IPS-18a (cell line): ENCODE results near the gene FOXP1.

ENCODE experiments used
- H3K27ac ChIP-seq: one replicate; pipeline ENCODE4 v1.5.1; 2013; ENCODE audit warnings: low read length
- H3K27me3 ChIP-seq: one replicate; pipeline ENCODE4 v1.6.1; 2013; ENCODE audit warnings: mild to moderate bottlenecking, low read length; ENCODE audit not compliant: control insufficient read depth, insufficient read depth
- H3K36me3 ChIP-seq: one replicate; pipeline ENCODE4 v1.6.1; 2013; ENCODE audit warnings: low read depth, low read length; ENCODE audit not compliant: control insufficient read depth
- H3K4me1 ChIP-seq: one replicate; pipeline ENCODE4 v1.6.1; 2013; ENCODE audit warnings: low read depth, low read length; ENCODE audit not compliant: control insufficient read depth
- H3K4me3 ChIP-seq: one replicate; pipeline ENCODE4 v1.5.1; 2013; ENCODE audit warnings: low read length
- H3K9ac ChIP-seq: one replicate; pipeline ENCODE4 v1.6.1; 2013; ENCODE audit warnings: mild to moderate bottlenecking, low read length, moderate library complexity
- H3K9me3 ChIP-seq: one replicate; pipeline ENCODE4 v1.6.1; 2013; ENCODE audit warnings: low read depth, low read length; ENCODE audit not compliant: control insufficient read depth

FOXP1 gene

GRCh38 chr3:71606582-71606981, 23.1 kb upstream of the FOXP1 start:
- Histone ChIP-seq H3K27ac (no peak overlapping the region), H3K36me3 (no peaks in the 10 kb centered on the region), H3K27me3 (no peaks in the 10 kb centered on the region), H3K4me1 (no peaks in the 10 kb centered on the region), H3K9me3 (no peaks in the 10 kb centered on the region), H3K9ac (no peak overlapping the region), H3K4me3 (no peak overlapping the region)

GRCh38 chr3:71602256-71602655, 18.7 kb upstream of the FOXP1 start:
- H3K27ac ChIP-seq = no peak overlapping the region
- H3K36me3 ChIP-seq = no peaks in the 10 kb centered on the region
- no peak overlapping the region for H3K4me3 ChIP-seq
- no peak overlapping the region for H3K9ac ChIP-seq
- no peaks in the 10 kb centered on the region for H3K9me3 ChIP-seq
- no peaks in the 10 kb centered on the region for H3K27me3 ChIP-seq
- H3K4me1 ChIP-seq = no peaks in the 10 kb centered on the region

GRCh38 chr3:71601811-71602210, 18.3 kb upstream of the FOXP1 start:
- H3K4me1 ChIP-seq = no peaks in the 10 kb centered on the region
- no peak overlapping the region for H3K27ac ChIP-seq
- no peak overlapping the region for H3K4me3 ChIP-seq
- H3K36me3 ChIP-seq = no peaks in the 10 kb centered on the region
- no peak overlapping the region for H3K9ac ChIP-seq
- no peaks in the 10 kb centered on the region for H3K9me3 ChIP-seq
- no peaks in the 10 kb centered on the region for H3K27me3 ChIP-seq

- Histone ChIP-seq H3K36me3 (no peaks in the 10 kb centered on the region), H3K9me3 (no peaks in the 10 kb centered on the region), H3K27me3 (no peaks in the 10 kb centered on the region), H3K4me3 (no peak overlapping the region), H3K27ac (no peak overlapping the region), H3K9ac (no peak overlapping the region), H3K4me1 (no peaks in the 10 kb centered on the region)
These were observed 17.2 kb upstream of the FOXP1 start for GRCh38 chr3:71600646-71601288.

GRCh38 chr3:71599416-71599815, 15.9 kb upstream of the FOXP1 start:
- H3K4me3 ChIP-seq = no peak overlapping the region
- no peak overlapping the region for H3K9ac ChIP-seq
- H3K9me3 ChIP-seq = no peaks in the 10 kb centered on the region
- H3K27me3 ChIP-seq = no peaks in the 10 kb centered on the region
- no peaks in the 10 kb centered on the region for H3K4me1 ChIP-seq
- H3K36me3 ChIP-seq = no peaks in the 10 kb centered on the region
- H3K27ac ChIP-seq = no peak overlapping the region

- H3K9ac ChIP-seq = no peak overlapping the region
- no peak overlapping the region for H3K27ac ChIP-seq
These were observed 14.8 kb upstream of the FOXP1 start for GRCh38 chr3:71598292-71598691.

GRCh38 chr3:71597286-71597685, 13.8 kb upstream of the FOXP1 start:
- Histone ChIP-seq H3K27ac (no peak overlapping the region), H3K9me3 (no peaks in the 10 kb centered on the region), H3K9ac (no peak overlapping the region), H3K4me3 (no peak overlapping the region), H3K36me3 (no peaks in the 10 kb centered on the region), H3K4me1 (no peaks in the 10 kb centered on the region), H3K27me3 (no peaks in the 10 kb centered on the region)

More at GRCh38 chr3:71598292-71598691, 14.8 kb upstream of the FOXP1 start:
- no peaks in the 10 kb centered on the region for H3K9me3 ChIP-seq
- no peaks in the 10 kb centered on the region for H3K27me3 ChIP-seq
- H3K4me1 ChIP-seq = no peaks in the 10 kb centered on the region
- H3K36me3 ChIP-seq = no peaks in the 10 kb centered on the region
- H3K4me3 ChIP-seq = no peak overlapping the region

GRCh38 chr3:71593106-71593505, 9.6 kb upstream of the FOXP1 start:
- no peak overlapping the region for H3K4me3 ChIP-seq
- H3K4me1 ChIP-seq = no peaks in the 10 kb centered on the region
- no peaks in the 10 kb centered on the region for H3K36me3 ChIP-seq
- H3K9me3 ChIP-seq = no peaks in the 10 kb centered on the region
- no peaks in the 10 kb centered on the region for H3K27me3 ChIP-seq
- no peak overlapping the region for H3K27ac ChIP-seq
- H3K9ac ChIP-seq = no peak overlapping the region

GRCh38 chr3:71591101-71591500, 7.6 kb upstream of the FOXP1 start:
- Histone ChIP-seq H3K4me1 (no peaks in the 10 kb centered on the region), H3K4me3 (no peak overlapping the region), H3K9me3 (no peaks in the 10 kb centered on the region), H3K9ac (no peak overlapping the region), H3K36me3 (no peaks in the 10 kb centered on the region), H3K27ac (no peak overlapping the region), H3K27me3 (no peaks in the 10 kb centered on the region)

- no peak overlapping the region for H3K9ac ChIP-seq
- no peak overlapping the region for H3K27ac ChIP-seq
- H3K27me3 ChIP-seq = peaks cover 10% of the 10 kb centered on the region
- H3K4me3 ChIP-seq = no peak overlapping the region
- H3K9me3 ChIP-seq = no peaks in the 10 kb centered on the region
- no peaks in the 10 kb centered on the region for H3K36me3 ChIP-seq
- peaks cover 10% of the 10 kb centered on the region for H3K4me1 ChIP-seq
These were observed 5.6 kb upstream of the FOXP1 start for GRCh38 chr3:71589132-71589531.

GRCh38 chr3:71587958-71588357, 4.4 kb upstream of the FOXP1 start:
- Histone ChIP-seq H3K9me3 (no peaks in the 10 kb centered on the region), H3K27ac (no peak overlapping the region)

GRCh38 chr3:71586810-71587242, 3.3 kb upstream of the FOXP1 start:
- H3K9me3 ChIP-seq = no peaks in the 10 kb centered on the region
- no peak overlapping the region for H3K27ac ChIP-seq
- no peaks in the 10 kb centered on the region for H3K36me3 ChIP-seq
- peaks cover 10% of the 10 kb centered on the region for H3K4me1 ChIP-seq
- peaks cover 20% of the 10 kb centered on the region for H3K27me3 ChIP-seq
- H3K9ac ChIP-seq = no peak overlapping the region
- no peak overlapping the region for H3K4me3 ChIP-seq

More at GRCh38 chr3:71587958-71588357, 4.4 kb upstream of the FOXP1 start:
- Histone ChIP-seq H3K4me1 (peaks cover 10% of the 10 kb centered on the region), H3K36me3 (no peaks in the 10 kb centered on the region), H3K4me3 (no peak overlapping the region), H3K9ac (no peak overlapping the region), H3K27me3 (peaks cover 10% of the 10 kb centered on the region)
